Endothelial cell of coronary artery (primary cell): ENCODE measurements around the gene ERMN. TPM values are rescaled to one million over a fixed set of nuclear protein-coding genes. Genes with fewer than 3 reads are reported as not detected.

ENCODE experiments used
- total RNA-seq: library from RNA; depleted of rRNA; stranded (reverse); fragments of >200 nt; gene quantifications from 2 replicates; pipeline ENCODE4 v1.2.3, GENCODE V29; 2014

Gene ERMN, protein sequence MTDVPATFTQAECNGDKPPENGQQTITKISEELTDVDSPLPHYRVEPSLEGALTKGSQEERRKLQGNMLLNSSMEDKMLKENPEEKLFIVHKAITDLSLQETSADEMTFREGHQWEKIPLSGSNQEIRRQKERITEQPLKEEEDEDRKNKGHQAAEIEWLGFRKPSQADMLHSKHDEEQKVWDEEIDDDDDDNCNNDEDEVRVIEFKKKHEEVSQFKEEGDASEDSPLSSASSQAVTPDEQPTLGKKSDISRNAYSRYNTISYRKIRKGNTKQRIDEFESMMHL
- total RNA-seq = not detected in 2 replicates

DNA sequence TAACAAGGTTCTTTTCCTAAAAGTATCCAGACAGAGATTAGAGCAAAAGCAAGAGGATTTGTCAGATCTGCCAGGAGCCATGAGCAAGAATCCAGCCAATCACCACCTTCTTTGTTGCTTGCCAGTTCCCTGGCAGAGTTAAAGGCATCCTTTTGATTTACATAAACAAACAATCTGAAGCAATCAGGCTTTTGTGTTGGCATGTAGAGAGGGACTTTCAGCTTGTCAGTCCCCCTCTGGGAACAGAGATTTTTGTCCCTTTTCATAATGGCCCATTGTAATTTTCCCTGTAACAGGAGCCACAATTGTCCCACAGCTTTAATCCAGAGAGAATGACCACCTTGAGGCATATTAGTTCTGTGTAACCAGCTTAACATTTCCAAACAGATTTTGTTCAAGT is at the start of gene ERMN:
TSS of gene ERMN (minus strand) at position 39 of the 400 bp plus-strand sequence. CDS start 182 bp downstream, outside the sequence.

Other genes with a start within 250 kb of the ERMN start
- under 0.01 and 6.4 TPM in 2 replicates for gene GALNT5, start 68.1 kb downstream of the ERMN start, total RNA-seq
- not detected in 2 replicates for gene CYTIP, start 118.3 kb upstream of the ERMN start, total RNA-seq